Glutamatergic neuron (in vitro differentiated cells): ENCODE results near the gene TRPC6. TPM values are rescaled to one million over a fixed set of nuclear protein-coding genes. Genes with fewer than 3 reads are reported as not detected.

ENCODE experiments used
- DNase-seq: peaks from one replicate; pipeline ENCODE4 v3.0.0; 2022
- H3K27ac Mint-ChIP-seq: one replicate; pipeline ENCODE4 v1.8.0; 2020; ENCODE audit warnings: mild to moderate bottlenecking, mixed read lengths, inconsistent platforms; ENCODE audit not compliant: unreplicated experiment
- H3K27me3 Mint-ChIP-seq: one replicate; pipeline ENCODE4 v1.8.0; 2020; ENCODE audit warnings: mild to moderate bottlenecking, moderate library complexity, mixed read lengths, inconsistent platforms; ENCODE audit not compliant: unreplicated experiment
- H3K36me3 Mint-ChIP-seq: one replicate; pipeline ENCODE4 v1.8.0; 2020; ENCODE audit warnings: mild to moderate bottlenecking, mixed read lengths, inconsistent platforms; ENCODE audit not compliant: unreplicated experiment
- H3K4me1 Mint-ChIP-seq: one replicate; pipeline ENCODE4 v1.8.0; 2020; ENCODE audit warnings: mild to moderate bottlenecking, low read depth, mixed read lengths, inconsistent platforms; ENCODE audit not compliant: unreplicated experiment
- H3K4me3 Mint-ChIP-seq: one replicate; pipeline ENCODE4 v1.8.0; 2020; ENCODE audit warnings: mild to moderate bottlenecking, mixed read lengths, inconsistent platforms; ENCODE audit not compliant: unreplicated experiment
- H3K9me3 Mint-ChIP-seq: one replicate; pipeline ENCODE4 v1.8.0; 2020; ENCODE audit warnings: mild to moderate bottlenecking, moderate library complexity, mixed read lengths, inconsistent platforms; ENCODE audit not compliant: unreplicated experiment
- total RNA-seq: library from RNA; stranded (reverse); fragmentation: NEBNext Ultra II Directional; extraction: Animal tissue kit (Norgen Biotek cat#: 25700); gene quantifications from one replicate; pipeline ENCODE4 v1.2.1, GENCODE V29; 2021; ENCODE audit not compliant: unreplicated experiment
- TF ChIP-seq, protein P1 (sequence below): fragments of 200-600 bp; sonication (generic); IDR thresholded peaks from one replicate; pipeline ENCODE4 v1.5.0; 2021; ENCODE audit not compliant: partially characterized antibody, unreplicated experiment

Gene TRPC6
- total RNA-seq, 1 donor from 2014 or later: 0.27 TPM

DNA sequence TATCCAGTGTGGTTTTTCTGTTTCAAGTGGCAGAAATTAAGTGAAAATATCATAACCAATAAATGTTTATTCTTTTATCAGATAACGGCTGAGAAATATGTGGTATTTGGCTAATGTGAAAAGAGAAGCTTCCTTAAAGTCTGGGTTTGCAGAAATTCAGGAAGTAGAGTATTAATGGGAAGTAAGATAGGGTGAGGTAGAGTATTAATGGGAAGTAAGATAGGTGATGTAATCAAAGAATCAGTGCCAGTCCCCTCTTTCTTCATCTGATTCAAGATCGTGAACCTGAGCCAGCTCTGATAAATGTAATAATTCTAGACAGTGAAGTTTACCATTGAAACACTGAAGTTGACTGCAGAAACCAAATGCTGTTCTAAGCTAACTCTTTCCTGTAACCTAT, 30.9 kb downstream of the TRPC6 start:
- no peak for DNase-seq
- Mint-ChIP-seq H3K36me3 (no peaks in the 10 kb centered on the region), H3K9me3 (peaks cover 2% of the 10 kb centered on the region), H3K27ac (no peak overlapping the region), H3K4me1 (no peaks in the 10 kb centered on the region), H3K27me3 (no peaks in the 10 kb centered on the region), H3K4me3 (no peak overlapping the region)
- TF ChIP-seq, protein P1, sequence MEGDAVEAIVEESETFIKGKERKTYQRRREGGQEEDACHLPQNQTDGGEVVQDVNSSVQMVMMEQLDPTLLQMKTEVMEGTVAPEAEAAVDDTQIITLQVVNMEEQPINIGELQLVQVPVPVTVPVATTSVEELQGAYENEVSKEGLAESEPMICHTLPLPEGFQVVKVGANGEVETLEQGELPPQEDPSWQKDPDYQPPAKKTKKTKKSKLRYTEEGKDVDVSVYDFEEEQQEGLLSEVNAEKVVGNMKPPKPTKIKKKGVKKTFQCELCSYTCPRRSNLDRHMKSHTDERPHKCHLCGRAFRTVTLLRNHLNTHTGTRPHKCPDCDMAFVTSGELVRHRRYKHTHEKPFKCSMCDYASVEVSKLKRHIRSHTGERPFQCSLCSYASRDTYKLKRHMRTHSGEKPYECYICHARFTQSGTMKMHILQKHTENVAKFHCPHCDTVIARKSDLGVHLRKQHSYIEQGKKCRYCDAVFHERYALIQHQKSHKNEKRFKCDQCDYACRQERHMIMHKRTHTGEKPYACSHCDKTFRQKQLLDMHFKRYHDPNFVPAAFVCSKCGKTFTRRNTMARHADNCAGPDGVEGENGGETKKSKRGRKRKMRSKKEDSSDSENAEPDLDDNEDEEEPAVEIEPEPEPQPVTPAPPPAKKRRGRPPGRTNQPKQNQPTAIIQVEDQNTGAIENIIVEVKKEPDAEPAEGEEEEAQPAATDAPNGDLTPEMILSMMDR: no peak

DNA sequence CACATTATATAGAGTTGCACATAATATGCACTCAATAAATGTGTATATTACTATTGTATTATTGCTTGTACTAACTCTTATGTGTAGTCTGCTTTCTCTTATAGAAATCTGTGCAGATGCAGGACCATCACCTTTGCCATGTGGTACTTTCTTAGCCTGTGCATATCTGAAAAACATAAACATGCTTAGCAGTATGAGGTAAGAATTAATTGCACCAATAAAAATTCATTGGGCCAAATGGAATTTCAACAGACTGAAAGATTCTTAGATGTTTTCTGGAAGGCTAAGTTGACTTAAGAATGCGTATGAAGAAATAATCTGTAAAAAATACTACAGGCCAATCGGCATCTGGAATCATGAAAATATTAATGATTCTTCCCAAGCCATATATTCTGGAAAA, 55.3 kb downstream of the TRPC6 start:
- no peaks in the 10 kb centered on the region for H3K27me3 Mint-ChIP-seq
- TF ChIP-seq, protein P1: no peak
- H3K4me3 Mint-ChIP-seq: no peak overlapping the region
- no peak overlapping the region for H3K27ac Mint-ChIP-seq
- H3K36me3 Mint-ChIP-seq: no peaks in the 10 kb centered on the region
- DNase-seq: no peak
- H3K9me3 Mint-ChIP-seq: no peaks in the 10 kb centered on the region
- no peaks in the 10 kb centered on the region for H3K4me1 Mint-ChIP-seq

DNA sequence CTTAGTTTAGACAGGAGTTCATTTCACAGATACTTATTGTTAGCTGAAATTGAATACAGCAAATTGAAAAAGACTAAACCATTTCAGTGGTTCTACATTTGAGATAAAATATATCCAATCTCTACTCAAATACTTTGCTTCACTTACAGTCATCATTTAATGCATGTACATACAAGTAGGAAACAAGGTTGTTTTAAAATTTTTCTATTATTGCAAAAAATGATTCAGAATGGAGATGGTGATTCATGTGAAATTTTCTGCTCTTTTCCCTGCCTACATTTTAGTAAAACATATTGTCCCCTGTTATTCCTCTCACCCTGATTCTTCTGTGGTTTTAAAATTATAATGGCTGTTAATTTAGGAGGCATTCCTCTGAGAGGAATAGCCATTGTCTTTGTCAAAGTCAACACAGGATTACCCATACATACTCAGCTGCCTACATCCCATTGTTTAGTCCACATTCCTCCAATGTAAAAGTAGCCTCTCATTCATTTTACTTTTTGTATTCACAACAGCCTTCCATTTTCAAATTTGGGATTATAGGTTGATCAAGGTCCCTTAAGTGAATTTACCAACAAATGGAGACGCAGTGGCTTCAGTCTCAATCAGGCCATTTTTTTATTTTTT, 60.1 kb downstream of the TRPC6 start:
- Mint-ChIP-seq H3K4me1 (no peaks in the 10 kb centered on the region), H3K27ac (no peak overlapping the region), H3K27me3 (peaks cover 4% of the 10 kb centered on the region), H3K9me3 (peaks cover 5% of the 10 kb centered on the region), H3K36me3 (peaks cover 16% of the 10 kb centered on the region), H3K4me3 (no peak overlapping the region)
- TF ChIP-seq, protein P1: no peak
- no peak for DNase-seq

DNA sequence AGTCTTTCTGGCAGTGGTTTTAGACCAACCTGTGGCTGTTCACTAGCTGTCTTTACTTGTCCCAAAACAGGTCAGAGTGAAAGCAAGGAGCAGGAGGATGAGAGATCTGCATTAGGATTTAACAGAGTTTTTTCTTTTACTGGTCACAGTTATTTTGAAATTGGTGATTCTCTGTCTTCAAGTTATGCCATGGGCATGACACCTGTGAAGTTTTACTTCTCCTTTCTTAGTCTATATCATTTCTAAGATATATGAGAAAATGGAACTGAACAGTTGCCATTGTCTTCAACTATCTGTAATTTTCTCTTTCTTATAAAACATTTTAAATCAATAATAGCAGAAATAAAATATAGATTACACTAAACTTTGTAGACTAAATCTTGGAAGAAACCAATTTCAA, 60.6 kb downstream of the TRPC6 start:
- Mint-ChIP-seq H3K9me3 (peaks cover 5% of the 10 kb centered on the region), H3K4me3 (no peak overlapping the region), H3K36me3 (peaks cover 16% of the 10 kb centered on the region), H3K27me3 (peaks cover 4% of the 10 kb centered on the region), H3K27ac (no peak overlapping the region), H3K4me1 (no peaks in the 10 kb centered on the region)
- TF ChIP-seq, protein P1: no peak
- DNase-seq: no peak

DNA sequence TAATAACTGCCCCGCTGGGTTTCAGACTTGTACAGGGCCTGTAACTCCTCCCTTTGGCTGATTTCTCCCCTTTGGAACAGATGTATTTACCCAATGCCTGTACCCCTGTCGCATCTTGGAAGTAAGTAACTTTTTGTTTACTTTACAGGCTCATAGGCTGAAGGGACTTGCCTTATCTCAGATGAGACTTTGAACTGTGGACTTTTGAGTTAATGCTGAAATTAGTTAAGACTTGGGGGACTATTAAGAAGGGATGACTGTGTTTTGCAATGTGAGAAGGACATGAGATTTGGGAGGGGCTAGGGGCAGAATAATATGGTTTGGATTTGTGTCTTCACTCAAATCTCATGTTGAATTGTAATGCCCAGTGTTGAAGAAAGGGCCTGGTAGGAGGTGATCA, 62.0 kb downstream of the TRPC6 start:
- no peak for DNase-seq
- peaks cover 5% of the 10 kb centered on the region for H3K9me3 Mint-ChIP-seq
- TF ChIP-seq, protein P1: no peak
- H3K4me1 Mint-ChIP-seq: peaks cover 10% of the 10 kb centered on the region
- peaks cover 16% of the 10 kb centered on the region for H3K36me3 Mint-ChIP-seq
- peaks cover 4% of the 10 kb centered on the region for H3K27me3 Mint-ChIP-seq
- no peak overlapping the region for H3K4me3 Mint-ChIP-seq
- no peak overlapping the region for H3K27ac Mint-ChIP-seq
